HG02623 (cell line): ENCODE data around the gene CFAP77.

Experiments
- ATAC-seq: cut with Tn5 transposase; IDR thresholded peaks from one replicate; pipeline ENCODE4 v1.9.1; 2021; ENCODE audit warnings: moderate library complexity; ENCODE audit not compliant: unreplicated experiment

The CFAP77 gene

GRCh38 chr9:132514011-132514744, 104.2 kb downstream of the CFAP77 start:
- ATAC-seq = no peak

GRCh38 chr9:132514821-132515220, 104.8 kb downstream of the CFAP77 start:
- no peak for ATAC-seq

GRCh38 chr9:132516301-132516700, 106.3 kb downstream of the CFAP77 start:
- no peak for ATAC-seq

GRCh38 chr9:132516911-132517310, 106.9 kb downstream of the CFAP77 start:
- ATAC-seq = no peak

GRCh38 chr9:132517815-132518550, 108.0 kb downstream of the CFAP77 start:
- ATAC-seq = no peak

- no peak for ATAC-seq
These were observed 108.6 kb downstream of the CFAP77 start for GRCh38 chr9:132518626-132519025.

GRCh38 chr9:132519033-132519432, 109.0 kb downstream of the CFAP77 start:
- ATAC-seq = no peak

- no peak for ATAC-seq
These were observed 110.6 kb downstream of the CFAP77 start for GRCh38 chr9:132520612-132521011.

GRCh38 chr9:132525308-132526023, 115.5 kb downstream of the CFAP77 start:
- ATAC-seq = no peak

- ATAC-seq = no peak
These were observed 121.2 kb downstream of the CFAP77 start for GRCh38 chr9:132531195-132531594.

- no peak for ATAC-seq
These were observed 121.9 kb downstream of the CFAP77 start for GRCh38 chr9:132531710-132532570.

- ATAC-seq = no peak
These were observed 124.8 kb downstream of the CFAP77 start for GRCh38 chr9:132534832-132535231.

- ATAC-seq = no peak
These were observed 126.1 kb downstream of the CFAP77 start for GRCh38 chr9:132536124-132536523.

- no peak for ATAC-seq
These were observed 127.3 kb downstream of the CFAP77 start for GRCh38 chr9:132537352-132537751.

- no peak for ATAC-seq
These were observed 128.1 kb downstream of the CFAP77 start for GRCh38 chr9:132538071-132538470.

- ATAC-seq = no peak
These were observed 129.1 kb downstream of the CFAP77 start for GRCh38 chr9:132539096-132539495.

GRCh38 chr9:132541051-132541450, 131.0 kb downstream of the CFAP77 start:
- no peak for ATAC-seq

- no peak for ATAC-seq
These were observed 132.1 kb downstream of the CFAP77 start for GRCh38 chr9:132541870-132542830.

GRCh38 chr9:132543251-132543650, 133.2 kb downstream of the CFAP77 start:
- ATAC-seq = no peak

- ATAC-seq = no peak
These were observed 133.9 kb downstream of the CFAP77 start for GRCh38 chr9:132543960-132544359.
